Neural progenitor cell (in vitro differentiated cells): ENCODE results near the gene LMOD2.

Experiments used
- EZH2 ChIP-seq: fragments of 200-600 bp; sonication (generic); IDR thresholded peaks from 2 replicates; pipeline ENCODE4 v1.6.1; 2017; ENCODE audit warnings: antibody characterized with exemption, mild to moderate bottlenecking, moderate library complexity
- EZH2phosphoT487 ChIP-seq: fragments of 200-600 bp; sonication (generic); IDR thresholded peaks from 2 replicates; pipeline ENCODE4 v1.6.1; 2017; ENCODE audit warnings: antibody characterized with exemption
- TF ChIP-seq, protein P1 (sequence below): fragments of 200-600 bp; sonication (generic); IDR thresholded peaks from 2 replicates; pipeline ENCODE4 v1.5.1; 2017; ENCODE audit warnings: antibody characterized with exemption, mild to moderate bottlenecking

DNA sequence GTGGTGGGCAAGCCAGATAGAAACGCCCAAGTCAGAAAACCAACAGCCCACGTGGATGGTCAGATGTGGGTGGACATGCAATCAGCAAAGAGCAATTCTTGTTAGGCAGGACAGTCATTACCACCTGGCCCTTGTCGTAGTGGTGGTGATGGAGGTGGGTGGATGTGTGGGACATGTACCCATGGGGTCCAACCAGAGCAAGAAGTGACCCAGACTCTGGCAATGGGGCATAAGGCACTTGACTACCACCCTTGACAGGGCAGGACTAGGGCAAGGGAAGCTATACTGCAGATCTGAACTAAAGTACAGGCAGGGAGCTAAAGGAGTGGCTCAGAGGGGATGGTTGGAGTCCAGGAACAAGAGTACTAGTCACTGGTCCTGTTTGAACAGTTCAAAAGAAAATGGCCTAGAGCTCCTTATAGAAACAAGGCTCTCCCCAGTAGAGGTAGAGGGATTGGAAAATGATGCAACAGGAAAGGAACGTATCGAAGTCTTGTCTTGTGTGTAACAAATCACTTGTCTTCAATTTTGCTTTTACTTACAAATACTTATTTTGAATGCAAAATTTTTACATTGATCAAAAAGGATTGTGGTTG is 17.6 kb downstream of the LMOD2 start:
- TF ChIP-seq EZH2 (no peak), EZH2phosphoT487 (no peak)
- TF ChIP-seq, protein P1, sequence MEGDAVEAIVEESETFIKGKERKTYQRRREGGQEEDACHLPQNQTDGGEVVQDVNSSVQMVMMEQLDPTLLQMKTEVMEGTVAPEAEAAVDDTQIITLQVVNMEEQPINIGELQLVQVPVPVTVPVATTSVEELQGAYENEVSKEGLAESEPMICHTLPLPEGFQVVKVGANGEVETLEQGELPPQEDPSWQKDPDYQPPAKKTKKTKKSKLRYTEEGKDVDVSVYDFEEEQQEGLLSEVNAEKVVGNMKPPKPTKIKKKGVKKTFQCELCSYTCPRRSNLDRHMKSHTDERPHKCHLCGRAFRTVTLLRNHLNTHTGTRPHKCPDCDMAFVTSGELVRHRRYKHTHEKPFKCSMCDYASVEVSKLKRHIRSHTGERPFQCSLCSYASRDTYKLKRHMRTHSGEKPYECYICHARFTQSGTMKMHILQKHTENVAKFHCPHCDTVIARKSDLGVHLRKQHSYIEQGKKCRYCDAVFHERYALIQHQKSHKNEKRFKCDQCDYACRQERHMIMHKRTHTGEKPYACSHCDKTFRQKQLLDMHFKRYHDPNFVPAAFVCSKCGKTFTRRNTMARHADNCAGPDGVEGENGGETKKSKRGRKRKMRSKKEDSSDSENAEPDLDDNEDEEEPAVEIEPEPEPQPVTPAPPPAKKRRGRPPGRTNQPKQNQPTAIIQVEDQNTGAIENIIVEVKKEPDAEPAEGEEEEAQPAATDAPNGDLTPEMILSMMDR, result no peak
